OCI-LY1 (cell line): ENCODE data around the gene HDLBP.

Experiments used
- H2AFZ ChIP-seq: fragments of 200-600 bp; sonication (generic), shearing (Covaris generic); 2 replicates; pipeline ENCODE4 v1.6.0; 2014; ENCODE audit warnings: antibody characterized with exemption, mild to moderate bottlenecking, low read length
- H3F3A ChIP-seq: fragments of 200-600 bp; sonication (generic), shearing (Covaris generic); 2 replicates; pipeline ENCODE4 v1.6.0; 2014; ENCODE audit warnings: mild to moderate bottlenecking, antibody characterized with exemption, low read length, moderate library complexity; ENCODE audit not compliant: insufficient read depth
- H3K27ac ChIP-seq: fragments of 200-600 bp; sonication (generic); 2 replicates; pipeline ENCODE4 v1.5.1; 2014; ENCODE audit warnings: low read length, mixed run types, mild to moderate bottlenecking, low read depth; ENCODE audit not compliant: poor library complexity, severe bottlenecking
- H3K27me3 ChIP-seq: fragments of 200-600 bp; sonication (generic); 2 replicates; pipeline ENCODE4 v1.6.0; 2014; ENCODE audit warnings: antibody characterized with exemption, mild to moderate bottlenecking, low read length, moderate library complexity; ENCODE audit not compliant: insufficient read depth
- H3K36me3 ChIP-seq: fragments of 200-600 bp; sonication (generic); 2 replicates; pipeline ENCODE4 v1.6.1; 2014; ENCODE audit warnings: mild to moderate bottlenecking, antibody characterized with exemption, low read length, moderate library complexity, mixed read lengths; ENCODE audit not compliant: insufficient read depth
- H3K4me1 ChIP-seq: fragments of 200-600 bp; sonication (generic); 2 replicates; pipeline ENCODE4 v1.5.1; 2014; ENCODE audit warnings: mild to moderate bottlenecking, low read length, moderate library complexity; ENCODE audit not compliant: insufficient read depth, severe bottlenecking
- H3K4me2 ChIP-seq: fragments of 200-600 bp; sonication (generic), shearing (Covaris generic); 2 replicates; pipeline ENCODE4 v1.6.1; 2014; ENCODE audit warnings: low read length
- H3K4me3 ChIP-seq: fragments of 200-600 bp; sonication (generic); 2 replicates; pipeline ENCODE4 v1.5.1; 2014; ENCODE audit warnings: low read length, low read depth, mild to moderate bottlenecking, mixed read lengths; ENCODE audit not compliant: poor library complexity, severe bottlenecking
- H3K79me2 ChIP-seq: fragments of 200-600 bp; shearing (Covaris generic); 2 replicates; pipeline ENCODE4 v1.6.1; 2016; ENCODE audit warnings: mixed run types, low read length, mixed read lengths; ENCODE audit not compliant: insufficient read depth
- H3K9ac ChIP-seq: fragments of 200-600 bp; sonication (generic), shearing (Covaris generic); 2 replicates; pipeline ENCODE4 v1.6.1; 2014; ENCODE audit warnings: mild to moderate bottlenecking, low read length, mixed read lengths
- H3K9me2 ChIP-seq: fragments of 200-600 bp; sonication (generic), shearing (Covaris generic); 2 replicates; pipeline ENCODE4 v1.6.1; 2014; ENCODE audit warnings: low read depth, mild to moderate bottlenecking, low read length, mixed read lengths
- H3K9me3 ChIP-seq: fragments of 200-600 bp; shearing (Covaris generic); 2 replicates; pipeline ENCODE4 v1.6.1; 2014; ENCODE audit warnings: low read length, mixed read lengths
- H4K20me1 ChIP-seq: fragments of 200-600 bp; sonication (generic), shearing (Covaris generic); 2 replicates; pipeline ENCODE4 v1.6.0; 2016; ENCODE audit warnings: mild to moderate bottlenecking, low read length; ENCODE audit not compliant: insufficient read depth
- CTCF ChIP-seq: fragments of 200-600 bp; sonication (generic), shearing (Covaris generic); IDR thresholded peaks from 2 replicates; pipeline ENCODE4 v1.5.1; 2017; ENCODE audit warnings: mild to moderate bottlenecking, antibody characterized with exemption, low read length, moderate library complexity, mixed read lengths
- EZH2 ChIP-seq: fragments of 200-600 bp; sonication (generic), shearing (Covaris generic); IDR thresholded peaks from 2 replicates; pipeline ENCODE4 v1.8.0; 2017; ENCODE audit warnings: borderline replicate concordance, mixed run types, mild to moderate bottlenecking, antibody characterized with exemption, low read length, moderate library complexity, mixed read lengths

HDLBP gene

GRCh38 chr2:241270531-241270930 is 44.9 kb downstream of the HDLBP start:
- Histone ChIP-seq H3K9me3 (no peaks in the 10 kb centered on the region), H3K4me1 (peaks cover 14% of the 10 kb centered on the region), H2AFZ (no peak overlapping the region), H3K27me3 (no peaks in the 10 kb centered on the region), H3K9ac (no peak overlapping the region), H3K36me3 (peaks cover 14% of the 10 kb centered on the region), H3F3A (no peaks in the 10 kb centered on the region), H3K79me2 (no peaks in the 10 kb centered on the region), H3K27ac (no peak overlapping the region), H4K20me1 (no peaks in the 10 kb centered on the region), H3K9me2 (no peaks in the 10 kb centered on the region), H3K4me3 (no peak overlapping the region), H3K4me2 (no peak overlapping the region)
- TF ChIP-seq CTCF (no peak), EZH2 (no peak)

GRCh38 chr2:241269707-241270520 is 45.6 kb downstream of the HDLBP start:
- Histone ChIP-seq H3K79me2 (no peaks in the 10 kb centered on the region), H3K4me1 (peaks cover 14% of the 10 kb centered on the region)

GRCh38 chr2:241268716-241269445 is 46.6 kb downstream of the HDLBP start:
- H2AFZ ChIP-seq: no peak overlapping the region
- no peaks in the 10 kb centered on the region for H3K9me2 ChIP-seq
- no peaks in the 10 kb centered on the region for H3K9me3 ChIP-seq
- H3K36me3 ChIP-seq: peaks cover 21% of the 10 kb centered on the region
- H3K4me3 ChIP-seq: no peak overlapping the region
- H3K4me2 ChIP-seq: no peak overlapping the region
- H3F3A ChIP-seq: no peaks in the 10 kb centered on the region
- no peaks in the 10 kb centered on the region for H3K79me2 ChIP-seq
- peaks cover 14% of the 10 kb centered on the region for H3K4me1 ChIP-seq
- no peak for TF ChIP-seq CTCF
- TF ChIP-seq EZH2: no peak
- H3K9ac ChIP-seq: no peak overlapping the region
- H3K27me3 ChIP-seq: no peaks in the 10 kb centered on the region
- no peaks in the 10 kb centered on the region for H4K20me1 ChIP-seq
- no peak overlapping the region for H3K27ac ChIP-seq

More at GRCh38 chr2:241269707-241270520, 45.6 kb downstream of the HDLBP start:
- TF ChIP-seq CTCF: no peak
- no peak overlapping the region for H3K27ac ChIP-seq
- H3K36me3 ChIP-seq: peaks cover 14% of the 10 kb centered on the region
- no peaks in the 10 kb centered on the region for H3F3A ChIP-seq
- H3K9me3 ChIP-seq: no peaks in the 10 kb centered on the region
- H2AFZ ChIP-seq: no peak overlapping the region
- H3K27me3 ChIP-seq: no peaks in the 10 kb centered on the region
- no peak overlapping the region for H3K4me3 ChIP-seq
- H3K9ac ChIP-seq: no peak overlapping the region
- H3K9me2 ChIP-seq: no peaks in the 10 kb centered on the region
- H3K4me2 ChIP-seq: no peak overlapping the region
- no peaks in the 10 kb centered on the region for H4K20me1 ChIP-seq
